Transverse colon (tissue), 4 donors: ENCODE data around the gene FIZ1. TPM values are rescaled to one million over a fixed set of nuclear protein-coding genes. Genes with fewer than 3 reads are reported as not detected.

Source experiments
- DNase-seq: peaks from one replicate; pipeline ENCODE4 v3.0.0-alpha.2; 2019
- H3K27ac ChIP-seq, 4 donors: fragments of 200-600 bp; sonication (generic); 2 replicates each; pipeline ENCODE4 v1.5.1; 2016 to 2018; ENCODE audit warnings: inconsistent platforms in 4 of 4
- H3K27me3 ChIP-seq: fragments of 200-600 bp; sonication (generic); 2 replicates; pipeline ENCODE4 v1.5.1; 2017; ENCODE audit warnings: inconsistent platforms
- H3K36me3 ChIP-seq, 4 donors: fragments of 200-600 bp; sonication (generic); 2 replicates each; pipeline ENCODE4 v1.5.1; 2017 to 2019; ENCODE audit warnings: inconsistent platforms in 4 of 4
- H3K4me1 ChIP-seq, 4 donors: fragments of 200-600 bp; sonication (generic); 2 replicates each; pipeline ENCODE4 v1.5.1; 2017 to 2020; ENCODE audit warnings: inconsistent platforms in 4 of 4
- H3K4me3 ChIP-seq, 4 donors: fragments of 200-600 bp; sonication (generic); 1 replicate in 1 of 4; 2 replicates in 3 of 4; pipeline versions ENCODE4 v1.5.1 to v1.6.1; 2017 to 2019; ENCODE audit warnings: inconsistent platforms in 4 of 4
- H3K9me3 ChIP-seq, 2 donors: fragments of 200-600 bp; sonication (generic); 2 replicates each; pipeline ENCODE4 v1.5.1; 2017 to 2019; ENCODE audit warnings: inconsistent platforms in 2 of 2
- EP300 ChIP-seq: sonication (generic); formaldehyde crosslinking; IDR thresholded peaks from one replicate; pipeline ENCODE4 v1.6.1; 2017; ENCODE audit warnings: antibody characterized with exemption, low read depth
- POLR2A ChIP-seq: fragments of 450-650 bp; IDR thresholded peaks from one replicate; pipeline ENCODE4 v1.6.1; 2016; ENCODE audit warnings: antibody characterized with exemption, mild to moderate bottlenecking, moderate library complexity
- POLR2AphosphoS5 ChIP-seq, 3 donors: sonication (generic); formaldehyde crosslinking; IDR thresholded peaks; one replicate each; pipeline ENCODE4 v1.6.1; 2016; ENCODE audit warnings: antibody characterized with exemption in 3 of 3
- WGBS, 2 donors: methylation state at CpG; one replicate each; pipeline ENCODE4 v1.1.5; 2018; ENCODE audit warnings: low coverage in 1 of 2; 5-methylcytosine and 5-hydroxymethylcytosine counted together
- in situ Hi-C, 4 donors: fragments of 200-750 bp; cut with MboI; loops; one replicate each; pipeline versions ENCODE4 v1.15.0 to v1.15.1; 2017; ENCODE audit warnings: low sequenced_read_pairs in 3 of 4, low pct_ligation_motif_present in 1 of 4, low pct_unique_long_range_greater_than_20kb in 1 of 4
- intact Hi-C: fragments of 100-400 bp; cut with DNase I; formaldehyde crosslinking; loops from one replicate; pipeline ENCODE4 v1.15.1; 2023; ENCODE audit warnings: low total_unique reads
- total RNA-seq, 4 donors: library from RNA; depleted of rRNA; stranded (reverse); fragments of >200 nt; gene quantifications; one replicate each; pipeline ENCODE4 v1.1.0, GENCODE V29; 2016
- TF ChIP-seq, protein P1 (sequence below), 5 experiments: fragments of 200-600 bp in 3 of 5; fragments of 450-650 bp in 2 of 5; sonication (generic) in 3 of 5; IDR thresholded peaks; 1 replicate in 2 of 5; 2 replicates in 3 of 5; pipeline ENCODE4 v1.5.1; 2016 to 2017; ENCODE audit warnings: antibody characterized with exemption in 5 of 5, inconsistent platforms in 3 of 5, mild to moderate bottlenecking in 2 of 5, moderate library complexity in 1 of 5

Gene FIZ1
- total RNA-seq, 4 donors from 2014 or later, result 8.5 to 137 (median 18.3) TPM

DNA sequence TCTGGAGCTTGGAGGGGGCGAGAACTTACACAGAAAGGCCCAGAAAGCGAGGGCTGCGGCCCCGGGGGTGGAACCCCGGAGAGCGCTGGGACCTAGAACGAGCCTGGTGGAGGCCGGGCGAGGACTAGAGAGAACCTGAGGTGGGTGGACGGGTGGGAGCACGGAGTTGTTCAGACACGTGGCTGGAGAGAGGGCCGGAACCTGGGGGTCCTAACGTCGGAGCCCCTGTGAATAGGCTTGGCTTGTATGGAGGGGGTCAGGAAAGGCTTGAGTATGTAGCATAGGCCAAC lies 44.5 kb upstream of the FIZ1 start:
- Histone ChIP-seq H3K36me3 (no peaks in the 10 kb centered on the region), H3K9me3 (no peaks in the 10 kb centered on the region), H3K4me1 (peaks cover 22 to 61% (median 52%) of the 10 kb centered on the region in 4 donors), H3K4me3 (peak overlapping the region; percentile 89 to 99 (median 94)), H3K27me3 (no peaks in the 10 kb centered on the region), H3K27ac (peak overlapping the region; percentile 93 to 98 (median 95))
- intact Hi-C loops, result loop anchor here (2.0 kb wide), 1 partner anchor 63 kb away; the partner anchor contains the start of gene ZNF579
- in situ Hi-C loops, result no loop called here
- WGBS, 2 donors, result 0% methylated on average over 15 of the region's 15 CpGs; no CpG with 5 or more reads in 1 of the 2 donors
- no peak for DNase-seq
- TF ChIP-seq POLR2AphosphoS5 (IDR thresholded peaks at IDR 0.05) (no peak), EP300 (no peak), POLR2A (no peak)
- TF ChIP-seq, protein P1, sequence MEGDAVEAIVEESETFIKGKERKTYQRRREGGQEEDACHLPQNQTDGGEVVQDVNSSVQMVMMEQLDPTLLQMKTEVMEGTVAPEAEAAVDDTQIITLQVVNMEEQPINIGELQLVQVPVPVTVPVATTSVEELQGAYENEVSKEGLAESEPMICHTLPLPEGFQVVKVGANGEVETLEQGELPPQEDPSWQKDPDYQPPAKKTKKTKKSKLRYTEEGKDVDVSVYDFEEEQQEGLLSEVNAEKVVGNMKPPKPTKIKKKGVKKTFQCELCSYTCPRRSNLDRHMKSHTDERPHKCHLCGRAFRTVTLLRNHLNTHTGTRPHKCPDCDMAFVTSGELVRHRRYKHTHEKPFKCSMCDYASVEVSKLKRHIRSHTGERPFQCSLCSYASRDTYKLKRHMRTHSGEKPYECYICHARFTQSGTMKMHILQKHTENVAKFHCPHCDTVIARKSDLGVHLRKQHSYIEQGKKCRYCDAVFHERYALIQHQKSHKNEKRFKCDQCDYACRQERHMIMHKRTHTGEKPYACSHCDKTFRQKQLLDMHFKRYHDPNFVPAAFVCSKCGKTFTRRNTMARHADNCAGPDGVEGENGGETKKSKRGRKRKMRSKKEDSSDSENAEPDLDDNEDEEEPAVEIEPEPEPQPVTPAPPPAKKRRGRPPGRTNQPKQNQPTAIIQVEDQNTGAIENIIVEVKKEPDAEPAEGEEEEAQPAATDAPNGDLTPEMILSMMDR (IDR thresholded peaks at IDR 0.05), result no peak

DNA sequence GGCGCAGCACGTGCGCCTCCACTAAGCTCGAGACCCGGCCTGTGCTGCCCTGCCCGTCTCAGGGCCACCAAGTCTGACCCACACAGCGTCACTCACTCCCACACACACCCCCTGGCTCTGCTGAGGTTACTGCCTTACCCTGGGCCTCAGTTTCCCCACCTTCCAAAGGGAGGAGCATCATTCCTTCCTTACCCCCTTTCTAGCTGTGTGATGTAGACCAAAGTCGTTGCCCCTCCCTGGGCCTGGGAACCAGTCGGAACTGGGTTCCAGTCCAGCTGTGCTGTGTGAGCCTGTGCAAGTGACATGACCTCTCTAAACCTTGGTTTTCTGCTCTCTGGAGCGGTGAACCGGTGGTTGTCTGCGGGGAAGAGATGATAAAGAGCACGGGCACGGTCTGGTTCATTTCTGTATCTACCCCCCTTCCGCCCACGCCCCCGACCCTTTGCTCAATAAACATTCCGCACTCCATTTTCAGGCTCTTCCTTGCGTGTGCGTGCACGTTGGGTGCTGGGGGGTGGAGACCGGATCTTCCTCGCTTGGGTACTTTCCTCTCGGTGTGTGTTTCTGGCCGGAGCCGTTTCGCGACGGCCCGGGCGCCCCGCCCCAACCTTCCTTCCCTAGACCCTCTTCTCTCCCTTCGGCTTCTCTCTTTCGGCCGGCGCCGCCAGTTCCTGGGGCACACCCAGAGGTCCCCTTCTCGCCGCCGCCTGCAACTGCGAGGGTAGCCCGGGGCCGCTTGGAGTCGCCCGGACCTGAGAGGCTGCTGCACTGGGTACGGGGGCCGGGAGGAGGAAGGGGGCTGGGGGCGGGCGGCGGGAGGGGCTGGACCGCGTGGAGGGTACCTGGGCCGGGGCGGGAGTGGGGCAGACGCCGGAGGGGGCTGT lies 43.9 kb upstream of the FIZ1 start, which contains the start of gene ZNF581:
Gene ZNF581 (plus strand): TSS at position 647 of the 884 bp plus-strand sequence. CDS start 923 bp downstream, outside the sequence.
- peaks cover 22 to 59% (median 46%) of the 10 kb centered on the region in 4 donors for H3K4me1 ChIP-seq
- peak; percentile 82 for DNase-seq
- no peaks in the 10 kb centered on the region for H3K36me3 ChIP-seq
- TF ChIP-seq POLR2A (peak; percentile 47), EP300 (no peak), POLR2AphosphoS5 (IDR thresholded peaks at IDR 0.05) (peak in 2 of 3 donors; percentile 37 to 58)
- H3K9me3 ChIP-seq, result no peaks in the 10 kb centered on the region
- intact Hi-C loops (loop anchor here (2.0 kb wide), 1 partner anchor 62 kb away; the partner anchor contains the start of gene ZNF579), in situ Hi-C loops (no loop called here)
- peak within 1 kb of the TSS; percentile 93 to 98 (median 95) for H3K27ac ChIP-seq
- peak within 1 kb of the TSS; percentile 89 to 99 (median 94) for H3K4me3 ChIP-seq
- no peaks in the 10 kb centered on the region for H3K27me3 ChIP-seq
- WGBS, 2 donors, result 0 to 2% methylated on average over 3 to 50 of the region's 56 CpGs

DNA sequence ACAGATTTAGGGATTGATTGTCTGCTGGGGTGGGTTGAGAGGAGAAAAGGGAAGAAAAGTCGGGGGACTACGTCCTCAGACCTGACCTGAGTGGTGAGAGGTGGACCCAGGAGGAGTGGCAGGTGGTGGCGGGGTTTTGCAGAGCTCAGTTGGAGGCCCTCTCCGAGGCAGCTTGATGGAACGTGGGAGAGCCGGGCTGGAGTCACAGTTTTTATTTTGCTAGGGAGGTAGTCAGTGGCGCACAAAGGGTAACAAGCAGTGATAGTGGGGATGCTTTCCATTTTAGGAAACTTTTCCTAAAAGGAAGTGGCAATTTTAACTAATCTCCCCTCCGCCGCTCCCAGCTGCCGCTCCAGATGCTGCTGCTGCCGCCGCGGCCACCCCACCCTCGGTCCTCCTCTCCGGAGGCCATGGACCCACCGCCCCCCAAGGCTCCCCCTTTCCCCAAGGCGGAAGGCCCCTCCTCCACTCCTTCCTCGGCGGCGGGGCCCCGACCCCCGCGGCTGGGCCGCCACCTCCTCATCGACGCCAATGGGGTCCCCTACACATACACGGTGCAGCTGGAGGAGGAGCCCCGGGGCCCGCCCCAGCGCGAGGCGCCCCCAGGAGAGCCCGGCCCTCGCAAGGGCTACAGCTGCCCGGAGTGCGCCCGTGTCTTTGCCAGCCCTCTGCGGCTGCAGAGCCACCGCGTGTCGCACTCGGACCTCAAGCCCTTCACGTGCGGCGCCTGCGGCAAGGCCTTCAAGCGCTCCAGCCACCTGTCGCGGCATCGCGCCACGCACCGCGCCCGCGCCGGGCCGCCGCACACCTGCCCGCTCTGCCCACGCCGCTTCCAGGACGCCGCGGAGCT lies 43.1 kb upstream of the FIZ1 start:
- intact Hi-C loops (loop anchor here (2.0 kb wide), 1 partner anchor 62 kb away; the partner anchor contains the start of gene ZNF579), in situ Hi-C loops (no loop called here)
- Histone ChIP-seq H3K9me3 (no peaks in the 10 kb centered on the region), H3K36me3 (no peaks in the 10 kb centered on the region), H3K4me1 (peaks cover 20 to 59% (median 40%) of the 10 kb centered on the region in 4 donors), H3K27ac (peak overlapping the region; percentile 93 to 98 (median 95)), H3K27me3 (no peaks in the 10 kb centered on the region), H3K4me3 (peak overlapping the region; percentile 89 to 99 (median 92))
- TF ChIP-seq POLR2A (no peak), POLR2AphosphoS5 (IDR thresholded peaks at IDR 0.05) (peak in 2 of 3 donors; percentile 27 to 36)
- peak; percentile 51 for DNase-seq
- WGBS, 2 donors, result 0 to 3% methylated on average over 4 to 39 of the region's 65 CpGs

DNA sequence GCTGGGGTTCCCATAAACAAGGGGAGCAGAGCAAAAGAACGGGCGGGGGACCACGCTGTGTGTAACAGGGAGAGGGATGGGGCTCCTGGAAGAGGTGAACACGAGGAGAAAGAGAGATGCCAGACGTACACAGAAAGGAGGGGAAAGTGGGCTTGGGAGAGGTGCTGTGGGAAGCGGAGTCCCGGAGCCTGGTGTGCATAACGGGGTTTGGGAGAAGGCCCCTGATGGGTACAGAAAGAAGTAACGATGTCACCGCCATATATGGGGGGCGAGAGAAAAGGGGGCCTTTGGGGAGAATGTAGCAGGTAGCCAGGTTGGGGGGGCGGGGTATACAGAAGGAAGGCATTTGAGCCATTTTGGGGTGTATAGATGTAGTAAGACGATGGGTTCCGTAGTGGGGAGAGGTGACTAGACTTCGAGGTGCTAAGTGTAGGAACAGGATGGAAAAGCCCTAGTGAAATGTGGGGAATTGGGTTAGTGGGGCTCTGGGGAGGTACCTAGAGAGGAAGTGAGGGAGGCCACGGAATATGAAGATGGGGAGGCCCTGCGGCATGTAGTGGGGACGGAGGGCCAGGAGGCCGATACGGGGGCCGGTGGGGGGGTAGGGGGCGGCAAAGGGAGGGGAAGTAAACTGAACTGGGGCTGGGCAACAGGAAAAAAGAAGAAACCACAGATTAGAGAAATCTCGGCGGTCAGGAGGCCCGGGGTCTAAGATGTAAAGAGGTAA lies 42.3 kb upstream of the FIZ1 start:
- WGBS, 2 donors, result 0 to 2% methylated on average over 15 to 25 of the region's 25 CpGs
- no peak for TF ChIP-seq EP300
- TF ChIP-seq POLR2A, result peak; percentile 15
- Histone ChIP-seq H3K27ac (peak overlapping the region; percentile 93 to 98 (median 95)), H3K4me3 (peak overlapping the region; percentile 89 to 99 (median 92)), H3K9me3 (no peaks in the 10 kb centered on the region), H3K36me3 (no peaks in the 10 kb centered on the region), H3K27me3 (no peaks in the 10 kb centered on the region), H3K4me1 (peaks cover 16 to 60% (median 39%) of the 10 kb centered on the region in 4 donors)
- in situ Hi-C loops, result no loop called here
- DNase-seq, result no peak
- intact Hi-C loops, result loop anchor here (2.0 kb wide), 1 partner anchor 61 kb away; the partner anchor contains the start of gene ZNF579
